Progenitor cell of endocrine pancreas (in vitro differentiated cells): Measurements from ENCODE around the gene SMIM22. TPM values are rescaled to one million over a fixed set of nuclear protein-coding genes. Genes with fewer than 3 reads are reported as not detected.

Experiments
- DNase-seq: peaks from one replicate; pipeline ENCODE4 v3.0.0; 2021; ENCODE audit warnings: low spot score; ENCODE audit not compliant: unreplicated experiment
- H3K27ac Mint-ChIP-seq: 2 replicates; pipeline ENCODE4 v1.8.0; 2021; ENCODE audit warnings: mild to moderate bottlenecking, moderate library complexity, mixed read lengths
- H3K27me3 Mint-ChIP-seq: 2 replicates; pipeline ENCODE4 v1.8.0; 2021; ENCODE audit warnings: mixed read lengths
- H3K36me3 Mint-ChIP-seq: 2 replicates; pipeline ENCODE4 v1.8.0; 2022; ENCODE audit warnings: mixed read lengths; ENCODE audit not compliant: insufficient read depth
- H3K4me1 Mint-ChIP-seq: 2 replicates; pipeline ENCODE4 v1.8.0; 2021; ENCODE audit warnings: low read depth, mixed read lengths
- H3K4me3 Mint-ChIP-seq: 2 replicates; pipeline ENCODE4 v1.8.0; 2021; ENCODE audit warnings: low read depth, mild to moderate bottlenecking, moderate library complexity, mixed read lengths
- H3K9me3 Mint-ChIP-seq: 2 replicates; pipeline ENCODE4 v1.8.0; 2021; ENCODE audit warnings: low read depth, mixed read lengths
- CTCF ChIP-seq: fragments of 200-600 bp; sonication (generic); IDR thresholded peaks from one replicate; pipeline ENCODE4 v1.5.0; 2021; ENCODE audit warnings: antibody characterized with exemption, mild to moderate bottlenecking; ENCODE audit not compliant: unreplicated experiment
- total RNA-seq: library from RNA; stranded (reverse); gene quantifications from 2 replicates; pipeline ENCODE4 v1.2.1, GENCODE V29; 2021

Gene SMIM22
- total RNA-seq, 1 donor from 2014 or later, result not detected

GRCh38 chr16:4806280-4806679 is 11.1 kb downstream of the SMIM22 start:
- no peak for DNase-seq
- TF ChIP-seq CTCF, result no peak
- Mint-ChIP-seq H3K27ac (no peak overlapping the region), H3K4me3 (no peak overlapping the region), H3K36me3 (peaks cover 12% of the 10 kb centered on the region), H3K4me1 (peaks cover 5% of the 10 kb centered on the region), H3K9me3 (no peaks in the 10 kb centered on the region), H3K27me3 (no peaks in the 10 kb centered on the region)

- Mint-ChIP-seq H3K27ac (no peak overlapping the region), H3K4me3 (no peak overlapping the region), H3K27me3 (no peaks in the 10 kb centered on the region), H3K9me3 (no peaks in the 10 kb centered on the region), H3K36me3 (peaks cover 27% of the 10 kb centered on the region), H3K4me1 (no peaks in the 10 kb centered on the region)
- DNase-seq, result no peak
- no peak for TF ChIP-seq CTCF
Observed at GRCh38 chr16:4811242-4811641, 16.1 kb downstream of the SMIM22 start.

- peaks cover 28% of the 10 kb centered on the region for H3K36me3 Mint-ChIP-seq
Observed at GRCh38 chr16:4811773-4812172, 16.6 kb downstream of the SMIM22 start.

GRCh38 chr16:4813251-4814003 is 18.3 kb downstream of the SMIM22 start:
- H3K27me3 Mint-ChIP-seq, result no peaks in the 10 kb centered on the region
- no peak overlapping the region for H3K27ac Mint-ChIP-seq
- peaks cover 25% of the 10 kb centered on the region for H3K36me3 Mint-ChIP-seq
- TF ChIP-seq CTCF, result no peak
- no peaks in the 10 kb centered on the region for H3K4me1 Mint-ChIP-seq
- H3K4me3 Mint-ChIP-seq, result no peak overlapping the region
- no peak for DNase-seq
- no peaks in the 10 kb centered on the region for H3K9me3 Mint-ChIP-seq

More at GRCh38 chr16:4811773-4812172, 16.6 kb downstream of the SMIM22 start:
- Mint-ChIP-seq H3K9me3 (no peaks in the 10 kb centered on the region), H3K27ac (no peak overlapping the region), H3K4me1 (no peaks in the 10 kb centered on the region), H3K27me3 (no peaks in the 10 kb centered on the region), H3K4me3 (no peak overlapping the region)
- DNase-seq, result no peak
- no peak for TF ChIP-seq CTCF

- no peaks in the 10 kb centered on the region for H3K27me3 Mint-ChIP-seq
- no peaks in the 10 kb centered on the region for H3K9me3 Mint-ChIP-seq
- H3K4me3 Mint-ChIP-seq, result no peak overlapping the region
- H3K36me3 Mint-ChIP-seq, result peaks cover 27% of the 10 kb centered on the region
- TF ChIP-seq CTCF, result no peak
- DNase-seq, result no peak
- no peak overlapping the region for H3K27ac Mint-ChIP-seq
- H3K4me1 Mint-ChIP-seq, result no peaks in the 10 kb centered on the region
Observed at GRCh38 chr16:4814046-4814445, 18.9 kb downstream of the SMIM22 start.
